HG03378 (cell line): ENCODE data around the gene BCDIN3D.
"Not testable (repeated sequence)": the region's sequence is repeated elsewhere in the genome, so short reads cannot be mapped to it uniquely, and the experiment has no call there.

Experiments
- ATAC-seq: cut with Tn5 transposase; IDR thresholded peaks from one replicate; pipeline ENCODE4 v1.9.1; 2021; ENCODE audit warnings: mild to moderate bottlenecking, moderate library complexity; ENCODE audit not compliant: unreplicated experiment

The BCDIN3D gene

DNA sequence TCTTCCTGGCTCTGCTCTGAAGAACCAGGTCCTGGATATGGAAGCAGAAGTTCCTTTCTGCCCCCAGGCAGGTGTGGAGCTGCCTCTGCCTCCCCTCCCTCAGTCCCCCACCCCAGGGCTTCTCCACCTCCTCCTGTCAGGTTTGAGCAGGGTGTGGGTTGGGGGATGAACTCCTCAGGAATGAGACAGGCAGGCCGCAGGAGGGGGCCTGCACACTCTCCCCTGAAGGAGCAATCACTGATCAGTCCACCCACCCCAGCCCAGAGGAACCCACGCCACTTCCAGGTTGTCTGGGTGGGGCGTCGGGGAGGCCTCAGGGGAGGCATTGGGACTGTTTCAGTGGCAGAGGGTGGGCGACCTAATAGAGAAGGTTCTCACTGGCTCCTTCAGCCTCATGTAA is 34.2 kb upstream of the BCDIN3D start:
- ATAC-seq, result no peak

- no peak for ATAC-seq
Measured at GRCh38 chr12:49876070-49876469, 33.2 kb upstream of the BCDIN3D start.

DNA sequence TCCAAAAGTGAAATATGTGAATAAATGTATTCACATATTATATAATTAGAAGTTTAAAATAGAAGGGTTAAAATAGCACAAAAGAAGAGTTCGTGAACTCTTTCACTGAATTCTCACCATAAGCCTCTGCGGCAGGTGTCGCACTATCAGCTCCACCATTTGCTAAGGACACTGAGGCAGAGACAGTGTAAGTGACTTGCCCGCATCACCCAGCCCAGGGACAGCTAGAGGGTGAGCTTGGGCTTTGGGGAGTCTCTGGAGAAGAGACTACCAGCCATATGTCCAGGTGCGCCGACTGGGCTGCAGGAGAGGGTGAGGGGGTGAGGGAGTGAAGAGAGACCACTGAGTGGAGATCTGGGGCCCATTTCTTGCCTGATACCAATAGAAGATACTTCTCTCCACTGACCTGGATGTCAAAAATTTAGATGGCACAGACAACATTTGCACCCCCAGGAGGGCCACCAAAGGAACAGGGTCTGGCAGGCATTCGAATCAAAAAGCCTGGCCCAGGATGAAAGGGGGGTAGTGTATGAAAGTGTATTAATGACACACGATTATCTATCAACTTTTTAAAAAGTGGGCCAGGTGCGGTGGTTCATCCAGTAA is 32.3 kb upstream of the BCDIN3D start:
- ATAC-seq, result no peak

DNA sequence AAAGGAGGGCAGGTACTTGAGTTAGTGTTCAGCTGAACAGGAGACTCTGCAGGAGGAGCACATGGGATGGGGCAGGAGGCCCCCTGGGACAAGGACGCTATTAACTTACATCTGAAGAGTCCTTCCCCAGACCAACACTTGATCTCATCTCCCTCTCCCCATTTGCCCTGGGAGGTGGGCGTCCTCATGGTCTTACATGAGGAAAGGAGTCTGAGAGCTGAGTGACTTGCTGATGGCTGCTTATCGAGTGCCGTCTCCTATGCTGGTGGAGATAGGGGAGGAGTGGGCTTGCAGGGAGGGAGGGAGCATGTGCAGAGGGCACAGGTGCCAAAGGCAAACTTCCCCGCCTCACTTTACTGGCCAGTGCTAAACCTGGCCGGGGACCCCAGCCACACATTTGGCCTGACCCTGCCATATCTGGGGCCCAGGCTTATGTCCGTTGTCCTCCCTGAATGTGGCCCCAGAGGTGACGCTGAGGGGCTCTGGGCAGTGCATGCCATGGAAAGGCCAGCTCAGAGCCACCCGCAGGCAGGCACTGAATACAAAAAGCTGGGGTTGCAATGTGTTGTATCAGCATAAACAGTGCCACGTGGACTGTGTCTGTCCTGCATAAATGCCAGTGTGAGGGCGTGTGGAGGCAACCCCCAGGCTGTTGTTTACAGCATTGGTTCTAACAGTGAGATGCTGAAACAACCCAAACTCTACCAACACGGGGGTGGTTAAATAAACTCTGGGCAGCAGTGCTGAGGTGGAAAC is 31.4 kb upstream of the BCDIN3D start:
- ATAC-seq, result no peak

- no peak for ATAC-seq
Measured at GRCh38 chr12:49873361-49873934, 30.5 kb upstream of the BCDIN3D start.

- no peak for ATAC-seq
Measured at GRCh38 chr12:49872781-49873181, 29.9 kb upstream of the BCDIN3D start.

GRCh38 chr12:49872381-49872780 is 29.5 kb upstream of the BCDIN3D start:
- ATAC-seq, result no peak

- ATAC-seq, result not testable (repeated sequence)
Measured at GRCh38 chr12:49871811-49872251, 28.9 kb upstream of the BCDIN3D start.

GRCh38 chr12:49871263-49871561 is 28.3 kb upstream of the BCDIN3D start:
- no peak for ATAC-seq

GRCh38 chr12:49870501-49871262 is 27.8 kb upstream of the BCDIN3D start:
- no peak for ATAC-seq

GRCh38 chr12:49869816-49870500 is 27.1 kb upstream of the BCDIN3D start:
- ATAC-seq, result no peak

DNA sequence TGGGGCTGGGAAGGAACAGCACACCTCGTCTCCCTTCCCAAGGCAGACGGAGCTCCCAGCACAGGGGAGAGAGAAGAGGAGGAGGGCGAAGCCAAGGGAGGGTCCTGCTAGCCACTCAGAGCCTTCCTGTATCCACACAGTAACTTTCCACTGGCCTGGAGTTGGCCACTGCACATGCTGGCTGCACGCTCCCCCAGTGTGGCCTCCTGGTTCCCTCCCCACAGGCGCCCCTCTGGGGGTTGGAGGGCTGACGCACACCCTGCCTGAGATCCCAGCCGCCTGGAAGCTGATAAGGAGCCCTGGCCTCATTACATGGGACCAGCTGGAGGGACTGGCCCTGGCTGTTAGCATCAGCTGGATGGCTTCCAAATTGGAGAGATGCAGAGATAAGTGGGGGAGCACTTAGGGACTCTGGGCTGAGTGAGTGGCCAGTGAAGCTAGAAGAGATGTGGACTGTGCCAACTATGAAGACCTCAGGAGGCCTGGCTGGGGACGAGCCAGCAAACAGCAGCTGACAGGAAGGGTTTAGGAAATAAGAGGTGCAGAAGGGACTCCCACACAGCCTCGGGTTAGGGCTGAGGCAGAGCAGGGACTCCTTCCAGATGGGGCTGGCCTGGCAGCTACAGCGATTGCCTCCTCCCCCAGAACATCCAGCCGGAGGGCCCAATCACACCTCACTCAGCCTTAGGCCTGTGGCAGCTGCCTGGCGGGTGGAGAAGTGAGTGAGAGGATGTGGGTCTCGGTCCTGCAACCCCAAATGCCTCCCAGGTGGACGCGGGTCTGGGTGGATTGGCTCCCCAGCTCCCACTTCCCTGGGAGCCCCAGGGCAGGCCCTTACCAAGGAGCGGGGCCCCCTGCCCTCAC is 26.3 kb upstream of the BCDIN3D start:
- no peak for ATAC-seq

DNA sequence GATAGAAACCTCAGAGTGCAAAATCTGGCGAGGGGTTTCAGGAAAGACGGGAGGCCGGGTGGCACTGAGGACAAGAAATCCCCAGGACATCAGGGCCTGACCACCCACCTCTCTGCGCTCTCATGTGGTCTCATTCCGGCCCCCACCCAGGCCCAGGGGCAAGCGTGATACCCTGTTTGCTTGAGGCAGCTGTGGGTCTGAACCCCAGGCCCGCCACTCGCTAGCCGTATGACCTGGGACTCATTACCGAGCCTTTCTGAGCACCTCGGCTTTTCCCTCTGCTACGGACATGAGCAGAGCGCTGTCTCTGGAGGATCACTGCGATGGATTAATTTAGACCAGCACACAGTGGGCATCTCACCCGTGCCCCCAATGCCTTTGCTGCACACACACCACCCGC is 25.5 kb upstream of the BCDIN3D start:
- ATAC-seq, result no peak

- ATAC-seq, result no peak
Measured at GRCh38 chr12:49867570-49868341, 24.9 kb upstream of the BCDIN3D start.

- no peak for ATAC-seq
Measured at GRCh38 chr12:49866859-49867569, 24.1 kb upstream of the BCDIN3D start.

GRCh38 chr12:49865782-49866135 is 22.9 kb upstream of the BCDIN3D start:
- no peak for ATAC-seq

DNA sequence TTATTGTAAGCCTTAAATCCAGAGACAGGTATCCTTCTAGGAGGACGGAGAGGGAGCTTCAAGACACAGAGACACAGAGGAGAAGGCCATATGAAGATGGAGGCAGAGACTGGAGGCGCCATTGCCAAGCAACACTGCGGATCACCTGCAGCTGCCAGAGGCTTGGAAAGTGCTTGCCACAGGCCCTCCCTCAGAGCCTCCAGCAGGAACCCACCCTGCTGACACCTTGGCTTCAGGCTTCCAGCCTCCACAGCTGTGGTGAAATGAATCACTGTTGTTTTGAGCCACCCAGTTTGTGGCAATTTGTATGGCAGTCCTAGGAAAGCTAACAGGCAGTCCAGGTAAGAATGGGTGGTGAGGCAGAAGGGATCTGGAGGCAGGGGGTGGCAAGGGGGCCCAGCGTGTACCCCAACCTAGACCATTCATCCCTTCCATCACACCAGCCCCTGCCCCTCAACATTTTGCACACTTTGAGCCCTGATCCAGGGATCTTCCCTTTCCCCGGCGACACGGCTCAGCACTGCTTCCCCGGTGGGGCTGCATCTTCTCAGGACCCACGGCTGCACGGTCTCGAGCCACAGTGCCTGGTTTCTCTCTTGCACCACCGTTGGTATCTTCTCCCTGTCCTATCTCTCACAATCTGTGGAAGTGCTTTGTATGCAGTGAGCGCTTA is 22.3 kb upstream of the BCDIN3D start:
- ATAC-seq, result no peak

GRCh38 chr12:49864798-49865090 is 21.8 kb upstream of the BCDIN3D start:
- no peak for ATAC-seq
